Measurements from ENCODE around the gene TRIM47. TPM values are rescaled to one million over a fixed set of nuclear protein-coding genes. Genes with fewer than 3 reads are reported as not detected.

The TRIM47 gene
- total and polyA plus RNA-seq, 2 of the 13 experiments (the other 11 are each of a cell fraction or from before 2014, with no cell fraction given) = 33.5 to 82.0 TPM

DNA sequence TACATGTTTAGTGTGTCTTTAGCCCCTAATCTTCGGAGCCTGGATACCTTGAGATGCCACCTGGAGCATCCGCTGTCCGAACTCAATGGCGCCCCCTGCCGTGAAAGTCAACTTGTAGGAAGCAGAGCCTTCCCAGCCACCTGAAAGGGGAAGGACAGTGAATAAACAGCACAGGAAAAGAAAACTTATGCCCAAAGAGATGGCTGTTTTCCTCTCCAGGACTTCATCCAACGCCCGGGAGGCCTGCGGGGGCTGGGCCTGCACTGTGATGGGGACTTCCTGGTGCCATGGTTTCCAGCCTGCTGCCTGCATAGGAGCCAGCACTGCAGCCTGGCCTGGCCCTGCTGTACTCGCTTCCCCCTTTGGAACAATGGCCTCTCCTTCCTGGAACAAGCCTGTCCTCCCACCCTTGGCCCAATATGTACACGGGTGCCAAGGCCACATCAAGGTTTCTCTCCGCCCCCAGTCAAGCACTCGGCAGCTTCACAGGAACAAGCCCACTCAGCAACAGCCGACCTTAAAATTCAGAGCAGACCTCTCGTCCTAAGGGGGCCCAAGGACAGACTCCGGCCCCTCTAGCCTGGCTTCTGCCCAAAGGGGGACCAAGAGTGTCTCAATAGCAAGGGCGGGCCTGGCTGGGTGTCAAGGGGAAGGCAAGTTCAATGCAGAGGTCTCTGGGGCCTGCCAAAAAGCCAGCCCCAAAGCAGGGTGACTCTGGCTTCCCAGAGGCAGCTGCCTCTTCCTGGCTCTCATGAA is 29.7 kb downstream of the TRIM47 start (continued):
- TF ChIP-seq REST (IDR thresholded peaks at IDR 0.05; ENCODE audit: borderline replicate concordance in 1 of 2, low read depth in 1 of 2, low read length in 2 of 2) (no peak), ZNF746 (CRISPR knock-in tag; IDR thresholded peaks at IDR 0.05) (peak; percentile 82), SATB2 (CRISPR knock-in tag; IDR thresholded peaks at IDR 0.05) (no peak), ZNF574 (CRISPR knock-in tag; IDR thresholded peaks at IDR 0.05) (peak; percentile 53; the same call in 1 of the 2 replicates), ZNF292 (CRISPR knock-in tag; IDR thresholded peaks at IDR 0.05; ENCODE audit: borderline replicate concordance, low read depth) (0 out of 2 replicates have a peak, but pooled peaks have one; percentile 24), CAMTA2 (CRISPR knock-in tag; IDR thresholded peaks at IDR 0.05; ENCODE audit: borderline replicate concordance) (no peak), MXI1 (IDR thresholded peaks at IDR 0.05; ENCODE audit: borderline replicate concordance, low read depth, low read length) (peak; percentile 58; the same call in 1 of the 3 replicates), ZBTB34 (CRISPR knock-in tag; IDR thresholded peaks at IDR 0.05) (0 out of 2 replicates have a peak, but pooled peaks have one; percentile 60), ZFY (CRISPR knock-in tag; IDR thresholded peaks at IDR 0.05) (peak; percentile 69; the same call in 1 of the 2 replicates), HIVEP1 (CRISPR knock-in tag; IDR thresholded peaks at IDR 0.05) (no peak)
- TF ChIP-seq, protein P1, sequence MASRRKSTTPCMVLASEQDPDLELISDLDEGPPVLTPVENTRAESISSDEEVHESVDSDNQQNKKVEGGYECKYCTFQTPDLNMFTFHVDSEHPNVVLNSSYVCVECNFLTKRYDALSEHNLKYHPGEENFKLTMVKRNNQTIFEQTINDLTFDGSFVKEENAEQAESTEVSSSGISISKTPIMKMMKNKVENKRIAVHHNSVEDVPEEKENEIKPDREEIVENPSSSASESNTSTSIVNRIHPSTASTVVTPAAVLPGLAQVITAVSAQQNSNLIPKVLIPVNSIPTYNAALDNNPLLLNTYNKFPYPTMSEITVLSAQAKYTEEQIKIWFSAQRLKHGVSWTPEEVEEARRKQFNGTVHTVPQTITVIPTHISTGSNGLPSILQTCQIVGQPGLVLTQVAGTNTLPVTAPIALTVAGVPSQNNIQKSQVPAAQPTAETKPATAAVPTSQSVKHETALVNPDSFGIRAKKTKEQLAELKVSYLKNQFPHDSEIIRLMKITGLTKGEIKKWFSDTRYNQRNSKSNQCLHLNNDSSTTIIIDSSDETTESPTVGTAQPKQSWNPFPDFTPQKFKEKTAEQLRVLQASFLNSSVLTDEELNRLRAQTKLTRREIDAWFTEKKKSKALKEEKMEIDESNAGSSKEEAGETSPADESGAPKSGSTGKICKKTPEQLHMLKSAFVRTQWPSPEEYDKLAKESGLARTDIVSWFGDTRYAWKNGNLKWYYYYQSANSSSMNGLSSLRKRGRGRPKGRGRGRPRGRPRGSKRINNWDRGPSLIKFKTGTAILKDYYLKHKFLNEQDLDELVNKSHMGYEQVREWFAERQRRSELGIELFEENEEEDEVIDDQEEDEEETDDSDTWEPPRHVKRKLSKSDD (CRISPR knock-in tag; IDR thresholded peaks at IDR 0.05; ENCODE audit: low read depth) = 0 out of 2 replicates have a peak, but pooled peaks have one; percentile 23
- TF ChIP-seq, protein P2, sequence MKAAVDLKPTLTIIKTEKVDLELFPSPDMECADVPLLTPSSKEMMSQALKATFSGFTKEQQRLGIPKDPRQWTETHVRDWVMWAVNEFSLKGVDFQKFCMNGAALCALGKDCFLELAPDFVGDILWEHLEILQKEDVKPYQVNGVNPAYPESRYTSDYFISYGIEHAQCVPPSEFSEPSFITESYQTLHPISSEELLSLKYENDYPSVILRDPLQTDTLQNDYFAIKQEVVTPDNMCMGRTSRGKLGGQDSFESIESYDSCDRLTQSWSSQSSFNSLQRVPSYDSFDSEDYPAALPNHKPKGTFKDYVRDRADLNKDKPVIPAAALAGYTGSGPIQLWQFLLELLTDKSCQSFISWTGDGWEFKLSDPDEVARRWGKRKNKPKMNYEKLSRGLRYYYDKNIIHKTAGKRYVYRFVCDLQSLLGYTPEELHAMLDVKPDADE (CRISPR knock-in tag; IDR thresholded peaks at IDR 0.05) = no peak

Data from HepG2 (cell line).